ENCODE measurements around the gene BICD1.

- TF ChIP-seq CTCF (IDR thresholded peaks at IDR 0.05) (no peak), TP53 (CRISPR knock-in tag; IDR thresholded peaks at IDR 0.05) (no peak), EHMT2 (IDR thresholded peaks at IDR 0.05; ENCODE audit: low read depth) (no peak), MAX (IDR thresholded peaks at IDR 0.05) (no peak)
These were observed 200.7 kb downstream of the BICD1 start for GRCh38 chr12:32307326-32307725.
